ENCODE data around the gene LMO7.

The LMO7 gene

DNA sequence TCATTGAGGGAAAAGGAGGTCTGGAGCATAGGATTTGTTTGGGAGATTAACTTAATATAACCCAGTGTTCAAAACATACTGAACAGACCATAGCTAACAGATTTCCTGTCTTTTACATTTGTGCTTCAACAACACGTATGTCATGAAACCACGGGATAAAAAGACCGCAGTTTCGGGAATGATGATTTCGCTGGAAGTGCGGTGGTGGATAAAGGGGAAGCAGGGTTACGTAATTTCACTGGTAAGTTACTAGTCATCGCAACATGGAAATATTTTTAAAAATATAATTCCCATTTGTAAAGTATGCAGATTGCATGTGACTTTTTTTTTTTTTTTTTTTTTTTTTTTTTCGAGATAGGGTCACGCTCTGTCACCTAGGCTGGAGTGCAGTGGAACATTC is 237.4 kb downstream of the LMO7 start:
- no peak overlapping the region for H2BK5ac ChIP-seq (ENCODE audit: low read depth, low read length, poor library complexity, severe bottlenecking)
- H3K27ac ChIP-seq (ENCODE audit: low read length, poor library complexity, severe bottlenecking): no peak overlapping the region
- H3K4ac ChIP-seq (ENCODE audit: low read depth in 1 of 2, low read length in 2 of 2): peak overlapping the region in 1 of 2 experiments; percentile 17
- no peaks in the 10 kb centered on the region for H3K36me3 ChIP-seq (ENCODE audit: control insufficient read depth in 1 of 2, insufficient read depth in 2 of 2, low read depth in 1 of 2, low read length in 2 of 2)
- H3K4me2 ChIP-seq (ENCODE audit: low read length, poor library complexity, severe bottlenecking): no peak overlapping the region
- no peak overlapping the region for H3K18ac ChIP-seq (ENCODE audit: low read depth in 1 of 2, low read length in 2 of 2)
- no peak overlapping the region for H4K8ac ChIP-seq (ENCODE audit: low read length)
- H4K91ac ChIP-seq (ENCODE audit: low read length): no peak overlapping the region
- H2BK12ac ChIP-seq (ENCODE audit: low read length in 2 of 2): no peak overlapping the region
- no peak overlapping the region for H3K14ac ChIP-seq (ENCODE audit: low read length in 2 of 2)
- WGBS: 100% methylated on average over 7 of the region's 10 CpGs
- DNase-seq: no peak
- no peak overlapping the region for H3K4me3 ChIP-seq (ENCODE audit: insufficient read depth in 1 of 2, low read depth in 1 of 2, low read length in 2 of 2)
- no peaks in the 10 kb centered on the region for H3K9me3 ChIP-seq (ENCODE audit: control insufficient read depth, low read length)
- H3K4me1 ChIP-seq (ENCODE audit: control insufficient read depth, insufficient read depth, low read depth, low read length): peaks cover 4% of the 10 kb centered on the region
- H2AFZ ChIP-seq (ENCODE audit: low read depth, low read length): no peak overlapping the region
- no peak overlapping the region for H3K23ac ChIP-seq (ENCODE audit: low read length in 2 of 2)
- H3K79me1 ChIP-seq (replicated peaks; ENCODE audit: low read length, poor library complexity, severe bottlenecking): no peaks in the 10 kb centered on the region
- H2BK120ac ChIP-seq (ENCODE audit: low read depth, low read length): no peak overlapping the region
- no peak overlapping the region for H3K9ac ChIP-seq (ENCODE audit: low read length)
- H3K27me3 ChIP-seq (ENCODE audit: control insufficient read depth in 1 of 2, insufficient read depth in 1 of 2, low read length in 2 of 2): no peaks in the 10 kb centered on the region
- peak overlapping the region; percentile 4 for H2BK15ac ChIP-seq (ENCODE audit: low read depth, poor library complexity, severe bottlenecking)
- no peak overlapping the region for H2AK5ac ChIP-seq (ENCODE audit: low read length, severe bottlenecking)

DNA sequence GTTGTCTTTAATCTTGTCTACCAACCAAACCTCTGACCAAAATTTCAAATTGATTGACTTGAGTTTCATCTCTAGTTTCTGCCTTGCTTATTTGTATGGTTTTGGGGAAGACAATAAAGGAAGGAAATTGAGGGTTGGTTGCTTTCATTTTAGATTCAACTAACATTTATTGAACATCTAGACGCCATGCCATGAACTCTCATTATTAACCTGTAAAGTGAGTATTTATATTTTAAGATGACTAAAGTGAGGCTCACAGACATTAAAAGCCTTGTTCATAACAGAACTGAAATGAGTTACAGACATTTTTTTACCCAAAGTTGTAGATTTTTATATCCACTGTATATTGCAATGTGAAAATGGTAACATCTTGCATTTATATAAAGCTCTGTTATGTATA is 239.3 kb downstream of the LMO7 start:
- Histone ChIP-seq H3K18ac (ENCODE audit: low read depth in 1 of 2, low read length in 2 of 2) (no peak overlapping the region), H2BK15ac (ENCODE audit: low read depth, poor library complexity, severe bottlenecking) (no peak overlapping the region), H2BK12ac (ENCODE audit: low read length in 2 of 2) (no peak overlapping the region), H3K4me3 (ENCODE audit: insufficient read depth in 1 of 2, low read depth in 1 of 2, low read length in 2 of 2) (no peak overlapping the region), H2BK5ac (ENCODE audit: low read depth, low read length, poor library complexity, severe bottlenecking) (no peak overlapping the region), H3K4me2 (ENCODE audit: low read length, poor library complexity, severe bottlenecking) (no peak overlapping the region), H3K4me1 (ENCODE audit: control insufficient read depth, insufficient read depth, low read depth, low read length) (peaks cover 4% of the 10 kb centered on the region), H3K23ac (ENCODE audit: low read length in 2 of 2) (no peak overlapping the region), H3K14ac (ENCODE audit: low read length in 2 of 2) (no peak overlapping the region), H3K36me3 (ENCODE audit: control insufficient read depth in 1 of 2, insufficient read depth in 2 of 2, low read depth in 1 of 2, low read length in 2 of 2) (no peaks in the 10 kb centered on the region), H3K79me1 (replicated peaks; ENCODE audit: low read length, poor library complexity, severe bottlenecking) (no peaks in the 10 kb centered on the region), H3K27ac (ENCODE audit: low read length, poor library complexity, severe bottlenecking) (no peak overlapping the region), H3K27me3 (ENCODE audit: control insufficient read depth in 1 of 2, insufficient read depth in 1 of 2, low read length in 2 of 2) (no peaks in the 10 kb centered on the region), H4K8ac (ENCODE audit: low read length) (no peak overlapping the region), H2BK120ac (ENCODE audit: low read depth, low read length) (no peak overlapping the region), H3K9ac (ENCODE audit: low read length) (no peak overlapping the region), H2AFZ (ENCODE audit: low read depth, low read length) (no peak overlapping the region), H2AK5ac (ENCODE audit: low read length, severe bottlenecking) (no peak overlapping the region), H3K9me3 (ENCODE audit: control insufficient read depth, low read length) (no peaks in the 10 kb centered on the region), H4K91ac (ENCODE audit: low read length) (no peak overlapping the region), H3K4ac (ENCODE audit: low read depth in 1 of 2, low read length in 2 of 2) (no peak overlapping the region)
- WGBS: no CpG with 5 or more reads among the region's 1 CpG
- no peak for DNase-seq

DNA sequence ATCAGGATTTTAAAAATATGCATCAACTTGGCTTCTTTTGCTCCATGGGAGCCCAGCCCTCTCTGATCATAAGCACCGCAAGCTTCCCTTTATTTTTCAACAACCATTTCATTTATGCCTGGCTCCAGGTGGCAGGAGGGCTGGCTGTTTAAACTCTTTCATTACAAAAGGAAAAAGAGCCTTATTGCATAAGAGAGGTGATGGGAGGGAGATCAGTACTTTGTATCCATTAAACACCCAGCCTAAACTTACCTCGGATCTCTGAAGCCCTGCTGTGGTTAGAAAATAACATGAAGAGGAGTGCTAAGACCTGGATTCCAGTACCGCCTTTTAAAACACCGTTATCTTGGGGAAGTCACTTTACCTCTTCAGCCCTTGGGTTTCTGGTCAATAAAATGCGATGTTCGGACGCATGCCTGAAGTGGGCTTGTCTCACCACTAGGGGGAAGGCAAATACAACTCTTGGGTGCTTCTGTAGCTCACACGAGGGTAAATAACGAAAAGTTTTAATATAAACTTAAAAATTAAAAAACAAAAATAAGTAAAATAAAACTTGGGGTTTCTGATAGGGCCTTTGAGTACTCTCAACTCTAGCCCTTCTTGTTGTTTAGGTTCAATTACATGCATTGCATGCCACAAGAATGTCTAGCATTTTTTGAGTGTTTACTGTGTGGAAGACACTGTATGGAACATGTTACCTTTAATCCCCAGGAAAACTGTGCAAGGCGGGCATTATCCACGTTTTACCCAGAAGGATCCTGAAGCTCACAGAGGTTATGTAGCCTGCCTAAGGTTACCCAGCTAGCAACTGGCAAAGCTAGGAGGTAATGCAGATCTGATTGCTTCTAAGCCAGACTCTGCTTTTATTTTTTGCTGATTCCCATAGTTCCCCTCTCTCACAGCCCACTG is 240.3 kb downstream of the LMO7 start:
- H3K23ac ChIP-seq (ENCODE audit: low read length in 2 of 2): no peak overlapping the region
- H2BK120ac ChIP-seq (ENCODE audit: low read depth, low read length): peak overlapping the region; percentile 90
- peak overlapping the region; percentile 46 to 91 for H3K4ac ChIP-seq (ENCODE audit: low read depth in 1 of 2, low read length in 2 of 2)
- peak; percentile 71 for DNase-seq
- H2BK12ac ChIP-seq (ENCODE audit: low read length in 2 of 2): peak overlapping the region; percentile 82 to 96
- peak overlapping the region; percentile 7 for H3K4me2 ChIP-seq (ENCODE audit: low read length, poor library complexity, severe bottlenecking)
- 22% methylated on average over 9 of the region's 11 CpGs for WGBS
- H2AK5ac ChIP-seq (ENCODE audit: low read length, severe bottlenecking): peak overlapping the region; percentile 93
- H3K14ac ChIP-seq (ENCODE audit: low read length in 2 of 2): no peak overlapping the region
- peak overlapping the region; percentile 76 for H2BK5ac ChIP-seq (ENCODE audit: low read depth, low read length, poor library complexity, severe bottlenecking)
- H3K79me1 ChIP-seq (replicated peaks; ENCODE audit: low read length, poor library complexity, severe bottlenecking): no peaks in the 10 kb centered on the region
- H4K91ac ChIP-seq (ENCODE audit: low read length): peak overlapping the region; percentile 85
- no peak overlapping the region for H2AFZ ChIP-seq (ENCODE audit: low read depth, low read length)
- peak overlapping the region; percentile 87 for H3K27ac ChIP-seq (ENCODE audit: low read length, poor library complexity, severe bottlenecking)
- no peaks in the 10 kb centered on the region for H3K36me3 ChIP-seq (ENCODE audit: control insufficient read depth in 1 of 2, insufficient read depth in 2 of 2, low read depth in 1 of 2, low read length in 2 of 2)
- no peaks in the 10 kb centered on the region for H3K27me3 ChIP-seq (ENCODE audit: control insufficient read depth in 1 of 2, insufficient read depth in 1 of 2, low read length in 2 of 2)
- peaks cover 5% of the 10 kb centered on the region for H3K4me1 ChIP-seq (ENCODE audit: control insufficient read depth, insufficient read depth, low read depth, low read length)
- no peak overlapping the region for H3K4me3 ChIP-seq (ENCODE audit: insufficient read depth in 1 of 2, low read depth in 1 of 2, low read length in 2 of 2)
- H4K8ac ChIP-seq (ENCODE audit: low read length): peak overlapping the region; percentile 90
- no peaks in the 10 kb centered on the region for H3K9me3 ChIP-seq (ENCODE audit: control insufficient read depth, low read length)
- H3K9ac ChIP-seq (ENCODE audit: low read length): peak overlapping the region; percentile 3
- peak overlapping the region; percentile 46 to 96 for H3K18ac ChIP-seq (ENCODE audit: low read depth in 1 of 2, low read length in 2 of 2)
- H2BK15ac ChIP-seq (ENCODE audit: low read depth, poor library complexity, severe bottlenecking): no peak overlapping the region

DNA sequence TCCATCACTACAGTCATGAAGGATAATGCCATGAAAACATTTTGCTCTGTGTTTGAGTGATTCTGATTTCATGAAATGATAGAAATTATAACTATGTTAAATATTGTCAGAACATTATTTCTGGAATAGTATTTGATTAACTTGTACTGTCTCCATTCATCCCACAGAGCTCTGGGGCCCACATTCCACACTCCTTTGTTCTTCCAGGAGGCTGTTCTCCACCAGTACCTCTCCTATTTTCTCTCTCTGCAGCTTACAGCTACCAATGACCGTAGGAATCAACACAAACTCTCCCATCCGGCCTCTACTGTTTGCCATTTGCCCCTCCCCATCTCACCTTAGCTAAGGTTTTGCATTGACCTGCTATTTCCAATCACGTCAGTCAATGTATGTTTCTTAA is 240.9 kb downstream of the LMO7 start:
- Histone ChIP-seq H3K23ac (ENCODE audit: low read length in 2 of 2) (no peak overlapping the region), H3K27me3 (ENCODE audit: control insufficient read depth in 1 of 2, insufficient read depth in 1 of 2, low read length in 2 of 2) (no peaks in the 10 kb centered on the region), H3K27ac (ENCODE audit: low read length, poor library complexity, severe bottlenecking) (peak overlapping the region; percentile 87), H2BK120ac (ENCODE audit: low read depth, low read length) (peak overlapping the region; percentile 90), H4K91ac (ENCODE audit: low read length) (peak overlapping the region; percentile 85), H3K4me2 (ENCODE audit: low read length, poor library complexity, severe bottlenecking) (no peak overlapping the region), H3K14ac (ENCODE audit: low read length in 2 of 2) (no peak overlapping the region), H3K4ac (ENCODE audit: low read depth in 1 of 2, low read length in 2 of 2) (peak overlapping the region; percentile 80 to 89), H2BK15ac (ENCODE audit: low read depth, poor library complexity, severe bottlenecking) (no peak overlapping the region), H2BK12ac (ENCODE audit: low read length in 2 of 2) (peak overlapping the region; percentile 8 to 96), H3K9me3 (ENCODE audit: control insufficient read depth, low read length) (no peaks in the 10 kb centered on the region), H3K4me1 (ENCODE audit: control insufficient read depth, insufficient read depth, low read depth, low read length) (peaks cover 5% of the 10 kb centered on the region), H2AFZ (ENCODE audit: low read depth, low read length) (peak overlapping the region; percentile 23), H2BK5ac (ENCODE audit: low read depth, low read length, poor library complexity, severe bottlenecking) (peak overlapping the region; percentile 76), H3K79me1 (replicated peaks; ENCODE audit: low read length, poor library complexity, severe bottlenecking) (no peaks in the 10 kb centered on the region), H3K18ac (ENCODE audit: low read depth in 1 of 2, low read length in 2 of 2) (peak overlapping the region; percentile 40 to 80), H3K4me3 (ENCODE audit: insufficient read depth in 1 of 2, low read depth in 1 of 2, low read length in 2 of 2) (no peak overlapping the region), H3K36me3 (ENCODE audit: control insufficient read depth in 1 of 2, insufficient read depth in 2 of 2, low read depth in 1 of 2, low read length in 2 of 2) (no peaks in the 10 kb centered on the region), H2AK5ac (ENCODE audit: low read length, severe bottlenecking) (peak overlapping the region; percentile 86), H3K9ac (ENCODE audit: low read length) (peak overlapping the region; percentile 7), H4K8ac (ENCODE audit: low read length) (peak overlapping the region; percentile 90)
- 91% methylated on average over 3 of the region's 3 CpGs for WGBS
- DNase-seq: no peak
